Measurements from ENCODE around the gene AHDC1.

DNA sequence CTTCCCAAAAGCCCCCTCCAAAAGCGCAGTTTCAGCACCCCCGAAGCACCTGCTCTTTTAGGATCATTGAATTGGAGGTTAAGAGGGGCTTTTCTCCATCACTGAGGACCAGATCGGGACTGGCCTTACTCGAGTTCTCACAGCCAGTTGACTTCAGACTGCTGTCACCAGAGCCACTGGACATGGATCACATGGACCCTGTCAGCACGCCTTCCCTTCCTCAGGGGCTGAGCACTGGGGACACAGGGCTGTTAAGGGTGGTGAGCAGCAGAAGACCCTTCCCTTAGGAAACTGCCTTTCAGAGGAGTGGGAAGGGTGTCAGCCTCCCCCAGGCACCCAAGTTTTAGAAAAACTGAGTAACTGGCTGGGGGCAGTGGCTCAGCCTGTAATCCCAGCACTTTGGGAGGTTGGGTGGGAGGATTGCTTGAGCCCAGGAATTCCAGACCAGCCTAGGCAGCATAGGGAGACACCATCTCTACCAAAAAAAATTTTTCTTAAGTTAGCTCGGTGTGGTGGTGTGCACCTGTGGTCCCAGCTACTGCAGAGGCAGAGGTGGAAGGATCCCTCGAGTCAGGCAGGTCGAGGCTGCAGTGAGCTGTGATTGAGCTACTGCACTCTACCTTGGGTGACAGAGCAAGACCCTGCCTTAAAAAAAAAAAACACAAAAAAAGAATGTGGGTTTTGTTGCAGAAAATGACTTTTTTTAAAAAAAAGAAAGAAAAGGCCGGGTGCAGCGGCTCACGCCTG is 31.6 kb upstream of the AHDC1 start:
- TF ChIP-seq, protein P1, sequence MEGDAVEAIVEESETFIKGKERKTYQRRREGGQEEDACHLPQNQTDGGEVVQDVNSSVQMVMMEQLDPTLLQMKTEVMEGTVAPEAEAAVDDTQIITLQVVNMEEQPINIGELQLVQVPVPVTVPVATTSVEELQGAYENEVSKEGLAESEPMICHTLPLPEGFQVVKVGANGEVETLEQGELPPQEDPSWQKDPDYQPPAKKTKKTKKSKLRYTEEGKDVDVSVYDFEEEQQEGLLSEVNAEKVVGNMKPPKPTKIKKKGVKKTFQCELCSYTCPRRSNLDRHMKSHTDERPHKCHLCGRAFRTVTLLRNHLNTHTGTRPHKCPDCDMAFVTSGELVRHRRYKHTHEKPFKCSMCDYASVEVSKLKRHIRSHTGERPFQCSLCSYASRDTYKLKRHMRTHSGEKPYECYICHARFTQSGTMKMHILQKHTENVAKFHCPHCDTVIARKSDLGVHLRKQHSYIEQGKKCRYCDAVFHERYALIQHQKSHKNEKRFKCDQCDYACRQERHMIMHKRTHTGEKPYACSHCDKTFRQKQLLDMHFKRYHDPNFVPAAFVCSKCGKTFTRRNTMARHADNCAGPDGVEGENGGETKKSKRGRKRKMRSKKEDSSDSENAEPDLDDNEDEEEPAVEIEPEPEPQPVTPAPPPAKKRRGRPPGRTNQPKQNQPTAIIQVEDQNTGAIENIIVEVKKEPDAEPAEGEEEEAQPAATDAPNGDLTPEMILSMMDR (IDR thresholded peaks at IDR 0.05) = no peak
- TF ChIP-seq POLR2A (IDR thresholded peaks at IDR 0.05) (no peak), EP300 (IDR thresholded peaks at IDR 0.05) (no peak), POLR2AphosphoS5 (IDR thresholded peaks at IDR 0.05) (no peak)

Measured in stomach (tissue), 4 donors.